HG03565 (cell line): ENCODE measurements around the gene TTC7B.

Experiments
- ATAC-seq: cut with Tn5 transposase; IDR thresholded peaks from one replicate; pipeline ENCODE4 v1.9.1; 2021; ENCODE audit warnings: mild to moderate bottlenecking, moderate library complexity; ENCODE audit not compliant: unreplicated experiment

TTC7B gene

GRCh38 chr14:90652626-90653025 is 163.6 kb downstream of the TTC7B start:
- ATAC-seq: no peak

- ATAC-seq: no peak
Observed at GRCh38 chr14:90651976-90652560, 164.2 kb downstream of the TTC7B start.

- no peak for ATAC-seq
Observed at GRCh38 chr14:90651271-90651804, 164.9 kb downstream of the TTC7B start.

- ATAC-seq: no peak
Observed at GRCh38 chr14:90649557-90650135, 166.6 kb downstream of the TTC7B start.

- no peak for ATAC-seq
Observed at GRCh38 chr14:90649083-90649482, 167.1 kb downstream of the TTC7B start.

GRCh38 chr14:90648421-90648820 is 167.8 kb downstream of the TTC7B start:
- no peak for ATAC-seq

- ATAC-seq: no peak
Observed at GRCh38 chr14:90647473-90648005, 168.7 kb downstream of the TTC7B start.

GRCh38 chr14:90645842-90646443 is 170.3 kb downstream of the TTC7B start:
- ATAC-seq: no peak

GRCh38 chr14:90644882-90645281 is 171.3 kb downstream of the TTC7B start:
- ATAC-seq: no peak

- no peak for ATAC-seq
Observed at GRCh38 chr14:90643982-90644670, 172.1 kb downstream of the TTC7B start.

- ATAC-seq: no peak
Observed at GRCh38 chr14:90642244-90642717, 173.9 kb downstream of the TTC7B start.

GRCh38 chr14:90641615-90642243 is 174.5 kb downstream of the TTC7B start:
- no peak for ATAC-seq

- no peak for ATAC-seq
Observed at GRCh38 chr14:90641168-90641567, 175.1 kb downstream of the TTC7B start.

GRCh38 chr14:90639641-90640040 is 176.6 kb downstream of the TTC7B start:
- ATAC-seq: no peak

- ATAC-seq: no peak
Observed at GRCh38 chr14:90632871-90633270, 183.4 kb downstream of the TTC7B start.

GRCh38 chr14:90632451-90632850 is 183.8 kb downstream of the TTC7B start:
- no peak for ATAC-seq

GRCh38 chr14:90630171-90630806 is 185.9 kb downstream of the TTC7B start:
- ATAC-seq: no peak

GRCh38 chr14:90629471-90629870 is 186.8 kb downstream of the TTC7B start:
- ATAC-seq: no peak

GRCh38 chr14:90628825-90629224 is 187.4 kb downstream of the TTC7B start:
- ATAC-seq: no peak

GRCh38 chr14:90627478-90627877 is 188.8 kb downstream of the TTC7B start:
- no peak for ATAC-seq
